Measurements from ENCODE around the gene ADAM23.
A peak's percentile ranks its signal among the peaks of the same experiment; 100 is the strongest.
"Not testable (repeated sequence)": the region's sequence is repeated elsewhere in the genome, so short reads cannot be mapped to it uniquely, and the experiment has no call there.

Gene ADAM23

GRCh38 chr2:206442833-206443734 is at the start of gene ADAM23:
ADAM23 (plus strand) TSS chr2:206443532; CDS start chr2:206443867, 335 bp downstream.
- DNase-seq (ENCODE audit: low spot score) = peak; percentile 19

GRCh38 chr2:206396211-206396610 is 47.1 kb upstream of the ADAM23 start:
- no peak for DNase-seq (ENCODE audit: low spot score)

- DNase-seq (ENCODE audit: low spot score) = not testable (repeated sequence)
Measured at GRCh38 chr2:206402956-206403569, 40.3 kb upstream of the ADAM23 start.

- no peak for DNase-seq (ENCODE audit: low spot score)
Measured at GRCh38 chr2:206408323-206409320, 34.7 kb upstream of the ADAM23 start.

- DNase-seq (ENCODE audit: low spot score) = no peak
Measured at GRCh38 chr2:206410714-206411113, 32.6 kb upstream of the ADAM23 start.

GRCh38 chr2:206415618-206416243 is 27.6 kb upstream of the ADAM23 start:
- DNase-seq (ENCODE audit: low spot score) = no peak

GRCh38 chr2:206418968-206419367 is 24.4 kb upstream of the ADAM23 start:
- DNase-seq (ENCODE audit: low spot score) = no peak

GRCh38 chr2:206420721-206421120 is 22.6 kb upstream of the ADAM23 start:
- DNase-seq (ENCODE audit: low spot score) = no peak

GRCh38 chr2:206422493-206422892 is 20.8 kb upstream of the ADAM23 start:
- no peak for DNase-seq (ENCODE audit: low spot score)

GRCh38 chr2:206423147-206423546 is 20.2 kb upstream of the ADAM23 start:
- no peak for DNase-seq (ENCODE audit: low spot score)

GRCh38 chr2:206424134-206424533 is 19.2 kb upstream of the ADAM23 start:
- DNase-seq (ENCODE audit: low spot score) = no peak

- no peak for DNase-seq (ENCODE audit: low spot score)
Measured at GRCh38 chr2:206428783-206429182, 14.5 kb upstream of the ADAM23 start.

GRCh38 chr2:206430452-206430851 is 12.9 kb upstream of the ADAM23 start:
- no peak for DNase-seq (ENCODE audit: low spot score)

GRCh38 chr2:206431439-206431838 is 11.9 kb upstream of the ADAM23 start:
- DNase-seq (ENCODE audit: low spot score) = no peak

- no peak for DNase-seq (ENCODE audit: low spot score)
Measured at GRCh38 chr2:206432193-206433082, 10.9 kb upstream of the ADAM23 start.

- DNase-seq (ENCODE audit: low spot score) = no peak
Measured at GRCh38 chr2:206433190-206433589, 10.1 kb upstream of the ADAM23 start.

GRCh38 chr2:206433686-206434085 is 9.6 kb upstream of the ADAM23 start:
- no peak for DNase-seq (ENCODE audit: low spot score)

- DNase-seq (ENCODE audit: low spot score) = no peak
Measured at GRCh38 chr2:206435742-206436141, 7.6 kb upstream of the ADAM23 start.

GRCh38 chr2:206438196-206438724 is 5.1 kb upstream of the ADAM23 start:
- DNase-seq (ENCODE audit: low spot score) = no peak

GRCh38 chr2:206442474-206442832 is 879 bp upstream of the ADAM23 start:
- DNase-seq (ENCODE audit: low spot score) = no peak

All from CD4-positive, alpha-beta T cell treated with Interleukin-2 at 100 ng/mL for 4 hours (primary cell).